OCI-LY1 (cell line): Measurements from ENCODE around the gene CXCL17.

Experiments used
- CTCF ChIP-seq: fragments of 200-600 bp; sonication (generic), shearing (Covaris generic); IDR thresholded peaks from 2 replicates; pipeline ENCODE4 v1.5.1; 2017; ENCODE audit warnings: mild to moderate bottlenecking, antibody characterized with exemption, low read length, moderate library complexity, mixed read lengths
- EZH2 ChIP-seq: fragments of 200-600 bp; sonication (generic), shearing (Covaris generic); IDR thresholded peaks from 2 replicates; pipeline ENCODE4 v1.8.0; 2017; ENCODE audit warnings: borderline replicate concordance, mixed run types, mild to moderate bottlenecking, antibody characterized with exemption, low read length, moderate library complexity, mixed read lengths

DNA sequence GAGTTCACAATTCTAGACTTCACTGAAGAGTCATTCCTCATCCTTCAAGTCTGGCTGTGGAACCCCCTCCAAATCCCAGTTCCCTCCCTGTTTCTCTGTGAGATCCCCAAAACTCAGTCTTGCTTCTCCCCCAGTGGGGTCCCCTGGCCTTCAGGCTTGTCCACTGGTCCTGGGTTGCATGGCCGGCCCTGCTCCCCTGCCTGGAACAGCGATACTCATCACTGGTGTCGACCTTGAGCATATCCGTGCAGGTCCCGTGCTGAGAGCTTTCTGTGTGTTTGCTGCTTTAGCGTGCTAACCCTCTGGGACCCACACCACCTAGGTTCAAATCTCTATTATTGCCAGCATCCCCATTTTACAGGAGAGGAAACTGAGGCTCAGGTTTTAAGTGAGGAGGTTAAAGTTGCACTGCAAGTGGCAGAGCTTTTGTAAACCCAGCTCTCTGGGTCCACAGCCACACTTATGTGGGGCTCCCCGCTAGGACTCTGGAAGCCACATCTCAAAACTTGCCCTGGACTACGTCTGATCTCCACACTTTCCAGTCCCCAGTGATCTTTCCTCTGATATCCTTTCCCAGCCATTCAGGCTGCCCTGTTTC is 31.1 kb downstream of the CXCL17 start:
- no peak for TF ChIP-seq CTCF
- TF ChIP-seq EZH2, result no peak
